ENCODE results near the gene FBXO42. TPM values are rescaled to one million over a fixed set of nuclear protein-coding genes. Genes with fewer than 3 reads are reported as not detected.

FBXO42 gene
- total RNA-seq: 10 to 100 TPM; 11.1 to 35.4 (median 18.7) TPM
- 1 to 10 TPM; 4.3 to 9.7 (median 6.9) TPM for polyA plus RNA-seq
- long read RNA-seq, donor 1, full-length matches to known transcripts: 2 of 2 reads
- long read RNA-seq, donor 1, partial matches to known transcripts: 0 of 2 reads
- long read RNA-seq, donor 1, other reads (novel, unspliced or antisense): 0 of 2 reads
- long read RNA-seq, donor 2, full-length matches to known transcripts: 3 of 3 reads
- long read RNA-seq, donor 2, partial matches to known transcripts: 0 of 3 reads
- long read RNA-seq, donor 2, other reads (novel, unspliced or antisense): 0 of 3 reads
- long read RNA-seq, donor 3, partial matches to known transcripts: 18 of 28 reads
- long read RNA-seq, donor 3, other reads (novel, unspliced or antisense): 10 of 28 reads
- long read RNA-seq, donor 4, full-length matches to known transcripts: 2 of 2 reads
- long read RNA-seq, donor 4, partial matches to known transcripts: 0 of 2 reads
- long read RNA-seq, donor 4, other reads (novel, unspliced or antisense): 0 of 2 reads
- long read RNA-seq, donor 5, full-length matches to known transcripts: 4 of 4 reads
- long read RNA-seq, donor 5, partial matches to known transcripts: 0 of 4 reads
- long read RNA-seq, donor 5, other reads (novel, unspliced or antisense): 0 of 4 reads
- long read RNA-seq, donor 6: 0 reads
- long read RNA-seq, donor 7, full-length matches to known transcripts: 4 of 15 reads
- long read RNA-seq, donor 7, partial matches to known transcripts: 11 of 15 reads
- long read RNA-seq, donor 7, other reads (novel, unspliced or antisense): 0 of 15 reads
- long read RNA-seq, donor 8, full-length matches to known transcripts: 2 of 2 reads
- long read RNA-seq, donor 8, partial matches to known transcripts: 0 of 2 reads
- long read RNA-seq, donor 8, other reads (novel, unspliced or antisense): 0 of 2 reads
- long read RNA-seq, donor 9, full-length matches to known transcripts: 2 of 2 reads
- long read RNA-seq, donor 9, partial matches to known transcripts: 0 of 2 reads
- long read RNA-seq, donor 9, other reads (novel, unspliced or antisense): 0 of 2 reads
- long read RNA-seq, donor 10: 0 reads

GRCh38 chr1:16351994-16352841, at the start of gene FBXO42:
TSS of gene FBXO42 (minus strand) at chr1:16352480. CDS start at chr1:16315418, 37,062 bp downstream.
- peak; percentile 93 to 98 for DNase-seq
- WGBS, 5 donors: 0% methylated on average over 48 to 81 of the region's 81 CpGs
- Histone ChIP-seq H3K36me3 (no peaks in the 10 kb centered on the region), H3K4me1 (peaks cover 17 to 43% (median 32%) of the 10 kb centered on the region in 4 donors), H3K27me3 (no peaks in the 10 kb centered on the region), H3K27ac (peak within 1 kb of the TSS; percentile 90 to 96 (median 93)), H3K9me3 (no peaks in the 10 kb centered on the region), H3K4me3 (peak within 1 kb of the TSS; percentile 66 to 97 (median 88))
- intact Hi-C loops (cut with DNase I; ENCODE audit: low total_unique reads): no loop called here
- peak; percentile 82 to 89 (median 88) for TF ChIP-seq POLR2AphosphoS5 (IDR thresholded peaks at IDR 0.05)
- peak in 1 of 4 donors; percentile 19 for TF ChIP-seq POLR2A (IDR thresholded peaks at IDR 0.05)
- peak in 4 of 7 experiments; percentile 17 to 61 (median 28) for TF ChIP-seq CTCF (IDR thresholded peaks at IDR 0.05)
- no peak for TF ChIP-seq EP300 (IDR thresholded peaks at IDR 0.05)

DNA sequence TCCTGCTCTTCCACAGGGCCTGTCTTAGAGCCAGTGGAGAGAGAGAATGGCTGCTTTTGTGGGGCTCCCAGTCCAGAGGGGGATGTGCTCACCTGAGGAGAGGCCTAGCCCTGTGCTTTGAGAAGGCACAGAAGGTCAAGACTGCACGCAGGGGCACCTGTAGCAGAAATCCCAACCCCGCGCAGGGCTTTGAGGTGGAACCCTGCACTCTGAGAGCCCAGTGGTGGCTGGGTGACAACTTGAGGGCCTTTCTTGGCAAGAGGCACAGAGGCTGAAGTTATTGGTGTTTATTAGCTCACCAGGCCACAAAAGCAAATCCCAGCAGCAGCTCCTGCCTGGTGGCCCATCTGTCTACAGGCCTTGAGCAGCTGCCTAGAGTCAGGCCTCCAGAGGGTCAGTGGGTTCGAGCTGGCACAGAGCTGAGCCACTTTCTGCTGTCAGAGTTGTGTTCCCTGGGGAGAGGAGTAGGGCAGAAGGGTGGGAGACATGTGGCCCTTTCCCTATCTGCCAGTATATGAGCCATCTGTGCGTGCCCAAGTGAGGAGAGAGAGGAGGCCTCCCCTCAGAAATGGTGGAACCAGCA, 46.2 kb upstream of the FBXO42 start:
- peaks cover under 1 to 21% (median 9%) of the 10 kb centered on the region in 4 donors for H3K4me1 ChIP-seq
- no peaks in the 10 kb centered on the region for H3K27me3 ChIP-seq
- TF ChIP-seq POLR2A (IDR thresholded peaks at IDR 0.05): no peak
- TF ChIP-seq CTCF (IDR thresholded peaks at IDR 0.05): no peak
- no peak for TF ChIP-seq POLR2AphosphoS5 (IDR thresholded peaks at IDR 0.05)
- no peak for TF ChIP-seq EP300 (IDR thresholded peaks at IDR 0.05)
- no peak overlapping the region for H3K4me3 ChIP-seq
- DNase-seq: no peak
- intact Hi-C loops (cut with DNase I; ENCODE audit: low total_unique reads): no loop called here
- H3K27ac ChIP-seq: no peak overlapping the region
- no peaks in the 10 kb centered on the region for H3K9me3 ChIP-seq
- H3K36me3 ChIP-seq: peaks cover 42 to 76% (median 71%) of the 10 kb centered on the region in 4 donors
- 81 to 95% (median 86%) methylated on average over 3 to 5 of the region's 5 CpGs for WGBS, 5 donors

- 58 to 75% (median 74%) methylated on average over 5 of the region's 5 CpGs for WGBS, 5 donors
- no peak overlapping the region for H3K27ac ChIP-seq
- H3K27me3 ChIP-seq: no peaks in the 10 kb centered on the region
- H3K36me3 ChIP-seq: peaks cover 46 to 83% (median 76%) of the 10 kb centered on the region in 4 donors
- no peak overlapping the region for H3K4me3 ChIP-seq
- no peak for DNase-seq
- no peaks in the 10 kb centered on the region for H3K9me3 ChIP-seq
- intact Hi-C loops (cut with DNase I; ENCODE audit: low total_unique reads): no loop called here
- TF ChIP-seq EP300 (IDR thresholded peaks at IDR 0.05) (no peak), POLR2A (IDR thresholded peaks at IDR 0.05) (no peak), POLR2AphosphoS5 (IDR thresholded peaks at IDR 0.05) (no peak), CTCF (IDR thresholded peaks at IDR 0.05) (no peak)
- H3K4me1 ChIP-seq: peaks cover 13 to 34% (median 22%) of the 10 kb centered on the region in 4 donors
Measured at GRCh38 chr1:16397120-16397519, 44.8 kb upstream of the FBXO42 start.

Measured in stomach (tissue), 19 donors.